CD1c-positive myeloid dendritic cell (primary cell): ENCODE results near the gene CDR2L.
"Not testable (repeated sequence)": the region's sequence is repeated elsewhere in the genome, so short reads cannot be mapped to it uniquely, and the experiment has no call there.

Experiments
- DNase-seq: peaks from one replicate; pipeline ENCODE4 v3.0.0-alpha.2; 2016; ENCODE audit errors: extremely low spot score

CDR2L gene

DNA sequence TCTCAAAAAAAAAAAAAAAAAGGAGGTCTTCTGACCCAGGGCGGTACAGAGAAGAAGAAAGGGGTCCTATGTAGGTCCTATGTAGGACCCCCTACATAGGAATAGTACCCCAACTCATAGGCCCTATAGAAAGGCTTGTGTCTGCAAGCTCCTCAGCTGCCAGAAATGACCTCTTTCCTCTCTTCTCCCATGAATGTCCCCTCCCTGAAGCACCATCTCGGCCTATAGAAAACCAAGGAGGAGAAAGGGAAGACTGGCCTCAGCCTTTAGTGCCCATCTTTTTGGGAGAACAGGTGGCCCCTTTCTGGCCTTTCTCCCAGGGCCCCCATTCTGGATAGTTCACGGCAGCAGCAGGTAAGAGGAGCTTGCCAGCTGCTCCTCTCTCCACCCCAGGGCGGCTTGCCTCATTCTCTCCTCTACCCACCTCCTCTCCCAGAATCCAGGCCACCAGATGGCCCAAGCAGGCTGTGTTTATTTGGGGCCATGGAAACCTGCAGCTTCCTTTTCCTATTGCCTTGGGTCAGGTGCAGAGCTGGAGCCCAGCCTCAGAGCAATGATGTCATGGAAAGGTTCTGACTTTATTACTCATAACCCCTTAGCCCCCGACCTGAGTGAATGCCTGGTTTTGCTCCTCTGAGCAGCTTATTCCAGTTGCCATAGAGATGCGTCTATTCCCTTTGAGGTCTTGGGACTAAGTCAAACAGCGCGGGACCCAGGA, 23.4 kb downstream of the CDR2L start:
- DNase-seq, result peak; percentile 52

- DNase-seq, result no peak
These were observed 24.1 kb downstream of the CDR2L start for GRCh38 chr17:75011401-75012095.

DNA sequence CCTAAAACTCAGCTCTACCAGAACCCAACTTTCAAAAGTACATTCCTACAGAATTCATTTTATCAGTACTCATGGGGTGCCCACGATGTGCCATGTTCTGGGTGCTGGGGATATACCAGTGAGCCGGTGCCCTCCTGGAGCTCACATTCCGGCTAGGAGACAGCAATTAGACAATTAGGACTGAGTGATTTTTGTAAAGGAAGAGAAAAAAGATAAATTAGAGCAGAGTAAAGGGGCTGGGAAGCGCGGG, 24.6 kb downstream of the CDR2L start:
- DNase-seq, result no peak

DNA sequence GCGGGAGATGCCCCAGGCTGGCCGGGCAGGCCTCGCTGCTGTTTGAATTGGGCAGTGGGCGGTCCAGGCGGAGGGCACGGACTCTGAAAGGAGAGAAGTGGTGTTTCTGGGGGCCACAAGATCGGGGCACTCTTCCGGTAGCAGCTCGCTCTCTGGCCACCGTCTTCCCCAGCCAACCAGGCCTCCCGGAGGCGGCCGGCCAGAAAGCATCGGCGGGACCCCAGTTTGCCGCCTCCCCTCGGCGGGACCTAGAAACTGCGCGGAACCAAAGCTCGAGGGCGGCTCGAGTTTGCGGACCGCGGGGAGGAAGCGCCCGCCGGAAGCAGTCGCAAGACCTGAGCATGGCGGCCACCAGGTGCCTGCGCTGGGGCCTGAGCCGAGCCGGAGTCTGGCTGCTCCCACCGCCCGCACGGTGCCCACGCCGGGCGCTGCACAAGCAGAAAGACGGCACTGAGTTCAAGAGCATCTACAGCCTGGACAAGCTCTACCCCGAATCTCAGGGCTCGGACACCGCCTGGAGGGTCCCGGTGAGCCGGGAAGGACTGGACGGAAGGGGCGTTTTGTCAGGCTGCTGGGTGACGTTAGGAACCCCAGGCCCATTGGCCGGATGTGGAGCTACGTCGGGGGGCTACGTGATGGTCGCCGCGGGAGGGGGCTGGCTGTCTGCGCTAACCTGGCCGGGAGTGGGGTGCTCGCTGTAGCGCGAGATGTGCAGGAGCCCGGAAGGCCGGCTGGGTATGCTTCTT, 25.1 kb downstream of the CDR2L start, which contains the start of gene MRPL58:
MRPL58 (plus strand) TSS at position 325 of the 746 bp plus-strand sequence; CDS start at position 342, 17 bp downstream.
- DNase-seq, result peak; percentile 90

- peak; percentile 11 for DNase-seq
These were observed 25.7 kb downstream of the CDR2L start for GRCh38 chr17:75013092-75013559.

- DNase-seq, result no peak
These were observed 31.7 kb downstream of the CDR2L start for GRCh38 chr17:75019146-75019545.

GRCh38 chr17:75019710-75020109, 32.3 kb downstream of the CDR2L start:
- no peak for DNase-seq

DNA sequence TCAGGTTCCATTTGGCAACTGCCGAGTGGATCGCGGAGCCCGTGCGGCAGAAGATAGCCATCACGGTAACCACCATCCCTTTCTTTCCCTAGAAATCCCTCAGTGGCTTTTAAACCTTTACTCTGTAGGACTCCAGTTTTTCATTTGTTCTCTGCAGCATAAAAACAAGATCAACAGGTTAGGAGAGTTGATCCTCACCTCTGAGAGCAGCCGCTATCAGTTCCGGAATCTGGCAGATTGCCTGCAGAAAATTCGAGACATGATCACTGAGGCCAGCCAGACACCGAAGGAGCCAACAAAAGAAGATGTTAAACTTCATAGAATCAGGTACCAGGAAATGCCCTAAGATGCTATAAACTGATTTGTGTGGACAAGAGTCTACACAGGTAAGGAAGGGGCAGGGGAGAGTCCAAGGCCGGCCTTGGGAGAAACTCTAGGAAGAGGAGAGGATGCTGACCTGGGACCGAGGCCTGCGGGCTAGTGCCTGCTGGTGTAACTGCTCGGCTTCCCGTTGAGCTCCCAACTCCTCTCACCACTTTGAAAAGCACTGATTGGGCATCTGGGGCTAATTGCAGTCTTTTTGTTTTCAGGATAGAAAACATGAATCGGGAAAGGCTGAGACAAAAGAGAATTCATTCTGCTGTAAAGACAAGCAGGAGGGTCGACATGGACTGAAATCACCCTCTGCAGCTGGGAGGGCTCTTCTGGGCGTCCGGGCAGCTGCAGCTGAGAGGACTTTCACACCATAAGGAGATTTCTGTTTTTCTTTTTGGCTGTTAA, 33.1 kb downstream of the CDR2L start:
- DNase-seq, result no peak

DNA sequence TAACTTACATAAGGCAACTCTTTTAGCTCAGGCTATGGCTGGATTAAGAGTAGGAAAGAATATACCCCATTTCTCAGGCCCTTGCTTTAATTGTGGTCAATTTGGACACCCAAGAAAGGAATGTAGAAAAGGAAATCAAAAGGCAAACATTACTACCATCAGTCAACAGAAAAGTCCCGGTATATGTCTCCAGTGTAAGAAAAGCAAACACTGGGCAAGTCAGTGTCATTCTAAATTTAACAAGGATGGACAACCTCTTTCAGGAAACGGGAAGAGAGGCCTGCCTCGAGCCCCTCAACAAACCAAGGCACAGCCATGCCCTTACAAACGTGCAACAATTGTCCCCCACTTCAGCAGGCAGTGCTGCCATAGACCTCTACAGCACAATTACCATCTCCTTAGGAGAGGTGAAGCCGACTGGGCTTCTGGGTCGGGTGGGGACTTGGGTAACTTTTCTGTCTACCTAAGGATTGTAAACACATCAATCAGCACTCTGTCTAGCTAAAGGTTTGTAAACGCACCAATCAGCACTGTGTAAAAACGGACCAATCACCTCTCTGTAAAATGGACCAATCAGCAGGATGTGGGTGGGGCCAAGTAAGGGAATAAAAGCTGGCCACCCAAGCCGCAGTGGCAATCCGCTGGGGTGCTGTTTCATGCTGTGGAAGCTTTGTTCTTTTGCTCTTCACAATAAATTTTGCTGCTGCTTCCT, 37.4 kb downstream of the CDR2L start:
- DNase-seq, result peak; percentile 4

DNA sequence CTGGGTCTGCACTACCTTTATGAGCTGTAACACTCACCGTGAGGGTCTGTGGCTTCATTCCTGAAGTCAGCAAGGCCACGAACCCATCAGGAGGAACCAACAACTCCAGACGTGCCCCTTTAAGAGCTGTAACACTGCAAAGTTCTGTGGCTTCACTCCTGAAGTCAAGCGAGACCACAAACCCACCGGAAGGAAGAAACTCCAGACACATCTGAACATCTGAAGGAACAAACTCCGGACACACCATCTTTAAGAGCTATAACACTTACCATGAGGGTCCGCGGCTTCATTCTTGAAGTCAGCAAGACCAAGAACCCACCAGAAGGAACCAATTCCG, 37.9 kb downstream of the CDR2L start:
- not testable (repeated sequence) for DNase-seq

- DNase-seq, result peak; percentile 41
These were observed 39.2 kb downstream of the CDR2L start for GRCh38 chr17:75026650-75027049.

DNA sequence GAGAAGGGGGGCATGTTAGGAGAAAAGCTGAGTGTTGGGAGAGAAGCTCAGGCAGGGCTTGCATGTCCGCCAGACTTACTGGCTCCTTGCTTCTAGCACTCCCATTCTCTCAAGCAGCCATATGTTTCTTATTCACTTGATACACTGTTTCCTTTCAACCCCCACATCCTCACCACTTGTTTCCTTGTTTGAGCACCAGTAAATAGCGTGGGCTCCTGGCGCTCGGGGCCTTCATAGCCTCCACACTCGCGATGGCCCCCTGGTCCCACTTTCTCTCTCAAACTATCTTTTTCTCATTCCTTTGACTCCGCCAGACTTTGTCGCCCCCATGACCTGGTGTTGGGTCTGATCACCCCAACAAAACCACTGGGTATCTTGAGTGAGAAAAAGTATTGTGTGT, 42.7 kb downstream of the CDR2L start:
- DNase-seq, result no peak

GRCh38 chr17:75031972-75032719, 44.7 kb downstream of the CDR2L start:
- peak; percentile 82 for DNase-seq

GRCh38 chr17:75032720-75033280, 45.4 kb downstream of the CDR2L start:
- no peak for DNase-seq

DNA sequence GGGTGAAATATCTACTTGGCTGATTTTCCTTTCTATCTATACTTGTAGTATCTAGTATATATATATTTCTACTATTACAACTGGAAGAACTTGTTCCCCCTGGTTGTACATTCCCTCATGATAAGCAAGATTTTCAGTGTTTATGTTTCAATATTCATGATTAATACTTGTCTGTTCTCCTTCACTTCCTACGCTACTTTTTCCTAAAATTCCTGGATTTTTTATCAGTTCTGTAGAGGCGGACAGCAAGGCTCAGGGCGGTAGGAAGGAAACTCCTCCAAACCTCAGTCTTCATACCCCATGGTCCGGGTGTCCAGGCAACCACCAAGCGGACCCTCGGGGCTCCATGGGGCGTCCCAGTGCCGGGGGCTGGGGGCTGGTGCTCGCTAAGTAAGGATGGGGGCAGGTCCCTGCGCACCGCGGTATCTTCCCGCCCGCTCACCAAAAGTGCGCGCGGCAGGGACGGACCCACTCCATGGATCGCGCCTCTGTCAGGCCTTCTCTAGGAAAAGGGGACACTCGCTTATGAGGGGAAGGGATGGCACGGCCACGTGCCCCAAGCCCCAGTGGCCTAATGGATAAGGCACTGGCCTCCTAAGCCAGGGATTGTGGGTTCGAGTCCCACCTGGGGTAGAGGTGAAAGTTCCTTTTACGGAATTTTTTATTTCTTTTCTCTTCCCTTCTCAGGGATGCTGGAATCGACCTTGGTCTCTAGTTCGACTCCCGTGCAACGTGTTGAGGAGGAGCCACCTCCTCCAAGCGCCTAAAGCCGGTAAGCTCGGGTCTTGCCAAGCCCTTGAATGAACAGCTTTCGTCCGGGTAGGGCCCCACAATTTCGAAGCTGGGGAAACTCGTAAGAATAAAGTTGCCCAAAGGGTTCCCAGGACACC, 46.2 kb downstream of the CDR2L start:
- peak; percentile 85 for DNase-seq

DNA sequence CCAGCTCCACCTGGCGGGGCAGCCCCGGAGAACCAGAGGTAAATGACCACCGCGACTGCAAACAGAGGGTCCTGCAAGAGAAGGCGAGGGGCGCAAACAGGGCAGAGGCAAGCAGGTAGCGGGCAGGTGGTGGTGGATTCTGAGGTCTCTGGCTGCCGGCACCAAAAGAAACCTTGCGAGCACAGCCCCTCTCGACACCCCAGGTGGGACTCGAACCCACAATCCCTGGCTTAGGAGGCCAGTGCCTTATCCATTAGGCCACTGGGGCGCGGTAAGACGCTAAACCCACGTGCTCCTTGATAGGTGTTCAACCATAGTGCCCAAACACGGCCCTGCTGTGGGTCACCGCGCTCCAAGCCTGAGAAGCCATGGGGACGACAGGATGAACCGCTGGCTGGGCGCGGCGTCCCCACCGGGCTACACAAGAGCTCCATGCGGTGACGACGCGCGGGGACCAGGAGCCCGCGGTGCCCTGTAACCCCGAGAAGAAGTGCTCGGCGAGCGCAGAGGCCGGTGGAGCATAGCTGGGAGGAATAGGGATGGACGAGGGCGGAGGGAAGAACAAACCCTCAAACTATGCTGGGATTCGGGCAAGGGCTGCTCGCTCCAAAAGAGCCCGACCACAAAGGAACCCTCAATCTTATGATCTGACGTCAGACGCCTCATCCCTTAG, 46.9 kb downstream of the CDR2L start:
- DNase-seq, result peak; percentile 69

DNA sequence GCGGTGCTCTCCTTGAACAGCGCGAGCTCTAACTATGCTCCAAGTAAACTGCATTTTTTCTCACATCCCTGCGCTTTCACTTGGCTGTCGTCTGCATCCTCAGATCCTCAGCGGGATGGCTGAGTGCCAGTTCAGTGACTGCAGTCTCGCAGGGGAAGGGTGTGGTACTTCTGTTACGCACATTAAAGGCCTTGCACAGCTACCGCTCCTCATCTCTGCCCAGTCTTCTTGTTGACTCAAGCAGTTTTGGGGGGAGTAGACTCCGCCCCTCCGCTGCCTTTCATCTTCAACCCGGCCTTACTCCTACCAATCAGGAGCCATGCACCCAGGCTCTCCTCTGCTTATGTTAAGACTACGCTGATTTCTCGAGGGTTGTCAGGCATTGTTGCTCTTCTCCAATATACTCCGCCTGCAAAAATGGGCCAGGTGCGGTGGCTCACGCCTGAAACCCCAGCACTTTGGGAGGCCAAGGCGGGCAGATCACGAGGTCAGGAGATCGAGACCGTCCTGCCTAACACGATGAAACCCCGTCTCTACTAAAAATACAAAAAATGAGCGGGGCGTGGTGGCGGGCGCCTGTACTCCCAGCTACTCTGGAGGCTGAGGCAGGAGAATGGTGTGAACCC, 49.3 kb downstream of the CDR2L start:
- DNase-seq, result peak; percentile 76

- peak; percentile 5 for DNase-seq
These were observed 51.8 kb downstream of the CDR2L start for GRCh38 chr17:75039238-75039637.
